SU-DHL-6 (cell line): ENCODE data around the gene ZDHHC5.

Experiments
- H2AFZ ChIP-seq: fragments of 200-600 bp; sonication (generic); 2 replicates; pipeline ENCODE4 v1.6.1; 2014; ENCODE audit warnings: low read depth, mild to moderate bottlenecking, moderate library complexity, mixed read lengths, antibody characterized with exemption, low read length; ENCODE audit not compliant: severe bottlenecking
- H3F3A ChIP-seq: fragments of 200-600 bp; shearing (Covaris generic); 2 replicates; pipeline ENCODE4 v1.6.0; 2016; ENCODE audit warnings: antibody characterized with exemption, mild to moderate bottlenecking; ENCODE audit not compliant: insufficient read depth
- H3K27ac ChIP-seq: fragments of 200-600 bp; sonication (generic); 2 replicates; pipeline ENCODE4 v1.5.1; 2016; ENCODE audit warnings: low read depth, mild to moderate bottlenecking, low read length, moderate library complexity, mixed read lengths
- H3K27me3 ChIP-seq: fragments of 200-600 bp; sonication (generic), shearing (Covaris generic); 2 replicates; pipeline ENCODE4 v1.6.0; 2014; ENCODE audit warnings: mild to moderate bottlenecking, low read length
- H3K36me3 ChIP-seq: fragments of 200-600 bp; sonication (generic); 2 replicates; pipeline ENCODE4 v1.6.1; 2014; ENCODE audit warnings: mild to moderate bottlenecking, low read length, mixed read lengths
- H3K4me2 ChIP-seq: fragments of 300-600, 200-600 bp; shearing (Covaris generic), sonication (generic); 2 replicates; pipeline ENCODE4 v1.6.0; 2014; ENCODE audit warnings: low read length, low read depth, mild to moderate bottlenecking; ENCODE audit not compliant: poor library complexity, severe bottlenecking
- H3K4me3 ChIP-seq: fragments of 200-600 bp; sonication (generic); 2 replicates; pipeline ENCODE4 v1.5.1; 2014; ENCODE audit warnings: antibody characterized with exemption, low read length, mild to moderate bottlenecking, mixed read lengths; ENCODE audit not compliant: insufficient read depth, poor library complexity, severe bottlenecking
- H3K79me2 ChIP-seq: fragments of 200-600 bp; sonication (generic); 2 replicates; pipeline ENCODE4 v1.6.1; 2014; ENCODE audit warnings: mild to moderate bottlenecking, low read length, moderate library complexity; ENCODE audit not compliant: insufficient read depth
- H3K9ac ChIP-seq: fragments of 200-600 bp; sonication (generic); 2 replicates; pipeline ENCODE4 v1.7.0; 2014; ENCODE audit warnings: mild to moderate bottlenecking, low read length
- H3K9me2 ChIP-seq: fragments of 200-600 bp; sonication (generic); replicated peaks from 2 replicates; pipeline ENCODE4 v1.6.1; 2014; ENCODE audit warnings: low read length; ENCODE audit not compliant: insufficient read depth
- H3K9me3 ChIP-seq: fragments of 200-600 bp; sonication (generic); 2 replicates; pipeline ENCODE4 v1.6.1; 2014; ENCODE audit warnings: low read length, mixed read lengths; ENCODE audit not compliant: insufficient read depth
- H4K20me1 ChIP-seq: fragments of 200-600 bp; sonication (generic); 2 replicates; pipeline ENCODE4 v1.6.1; 2014; ENCODE audit warnings: low read depth, mild to moderate bottlenecking, antibody characterized with exemption, low read length, moderate library complexity, mixed read lengths
- CTCF ChIP-seq: fragments of 200-600 bp; sonication (generic); IDR thresholded peaks from one replicate; pipeline ENCODE4 v1.5.1; 2017; ENCODE audit warnings: antibody characterized with exemption, mild to moderate bottlenecking, low read length, moderate library complexity; ENCODE audit not compliant: insufficient read depth, poor library complexity, severe bottlenecking
- EZH2phosphoT487 ChIP-seq: fragments of 200-600 bp; sonication (generic), shearing (Covaris generic); conservative IDR thresholded peaks from 2 replicates; pipeline ENCODE4 v1.6.1; 2018; ENCODE audit warnings: mild to moderate bottlenecking, antibody characterized with exemption, low read length, moderate library complexity, mixed read lengths

Gene ZDHHC5

GRCh38 chr11:57620467-57620866 is 47.4 kb upstream of the ZDHHC5 start:
- Histone ChIP-seq H3K27ac (no peak overlapping the region), H2AFZ (no peak overlapping the region), H4K20me1 (no peaks in the 10 kb centered on the region), H3K9me2 (no peaks in the 10 kb centered on the region), H3K27me3 (no peaks in the 10 kb centered on the region), H3K79me2 (no peaks in the 10 kb centered on the region), H3K9me3 (peaks cover 9% of the 10 kb centered on the region; the same call in 1 of the 2 replicates), H3K9ac (no peak overlapping the region), H3K36me3 (no peaks in the 10 kb centered on the region), H3F3A (no peaks in the 10 kb centered on the region), H3K4me3 (no peak overlapping the region), H3K4me2 (no peak overlapping the region)
- TF ChIP-seq CTCF (no peak), EZH2phosphoT487 (no peak)

- Histone ChIP-seq H4K20me1 (no peaks in the 10 kb centered on the region), H3F3A (no peaks in the 10 kb centered on the region), H3K36me3 (no peaks in the 10 kb centered on the region), H3K27me3 (no peaks in the 10 kb centered on the region), H3K9me3 (peaks cover 9% of the 10 kb centered on the region; the same call in 1 of the 2 replicates), H3K79me2 (no peaks in the 10 kb centered on the region), H3K4me3 (no peak overlapping the region), H2AFZ (no peak overlapping the region), H3K9ac (no peak overlapping the region), H3K9me2 (no peaks in the 10 kb centered on the region), H3K27ac (no peak overlapping the region), H3K4me2 (no peak overlapping the region)
- no peak for TF ChIP-seq EZH2phosphoT487
- TF ChIP-seq CTCF = no peak
Observed at GRCh38 chr11:57622263-57622662, 45.7 kb upstream of the ZDHHC5 start.

GRCh38 chr11:57624864-57625263 is 43.0 kb upstream of the ZDHHC5 start:
- Histone ChIP-seq H3K9me2 (no peaks in the 10 kb centered on the region), H2AFZ (no peak overlapping the region), H3K4me3 (no peak overlapping the region), H3K4me2 (no peak overlapping the region), H3K36me3 (no peaks in the 10 kb centered on the region), H3K9ac (no peak overlapping the region), H3K27me3 (no peaks in the 10 kb centered on the region), H3K27ac (no peak overlapping the region), H3F3A (no peaks in the 10 kb centered on the region), H4K20me1 (no peaks in the 10 kb centered on the region), H3K79me2 (no peaks in the 10 kb centered on the region), H3K9me3 (peaks cover 1% of the 10 kb centered on the region; the same call in 1 of the 2 replicates)
- TF ChIP-seq EZH2phosphoT487 = no peak
- TF ChIP-seq CTCF = no peak
